K562 (cell line): ENCODE data around the gene MRPS30. TPM values are rescaled to one million over a fixed set of nuclear protein-coding genes. Genes with fewer than 3 reads are reported as not detected.

Source experiments
- CCNT2 ChIP-seq: IDR thresholded peaks from 2 replicates; pipeline ENCODE4 v1.6.1; 2011; ENCODE audit warnings: borderline replicate concordance, low read depth, mild to moderate bottlenecking, moderate library complexity, mixed read lengths, low read length; ENCODE audit not compliant: insufficient read length; ENCODE audit errors: extremely low read depth
- CHAMP1 ChIP-seq: fragments of 450-650 bp; IDR thresholded peaks from 2 replicates; pipeline ENCODE4 v1.6.1; 2016; ENCODE audit warnings: mild to moderate bottlenecking
- DACH1 ChIP-seq: fragments of 450-650 bp; IDR thresholded peaks from 2 replicates; pipeline ENCODE4 v1.6.1; 2018; ENCODE audit not compliant: partially characterized antibody
- EP400 ChIP-seq: fragments of 450-650 bp; IDR thresholded peaks from 2 replicates; pipeline ENCODE4 v1.6.1; 2017; ENCODE audit warnings: antibody characterized with exemption, mild to moderate bottlenecking, moderate library complexity
- MAFF ChIP-seq: IDR thresholded peaks from 2 replicates; pipeline ENCODE4 v1.6.1; 2012; ENCODE audit warnings: low read length, improper control_type of control experiment
- MEF2D ChIP-seq: conservative IDR thresholded peaks from 2 replicates; pipeline ENCODE4 v1.6.1; 2016; ENCODE audit warnings: low read depth, missing genetic modification characterization, missing compliant biosample characterization
- MNT ChIP-seq, 2 experiments: fragments of 450-650 bp; conservative IDR thresholded peaks; 2 replicates each; pipeline ENCODE4 v1.6.1; 2017; ENCODE audit warnings: mild to moderate bottlenecking in 2 of 2, moderate library complexity in 2 of 2
- RAD21 ChIP-seq, 2 experiments: fragments of 250-450 bp in 1 of 2; fragments of 450-650 bp in 1 of 2; sonication (Bioruptor Pico) in 1 of 2; formaldehyde crosslinking in 1 of 2; IDR thresholded peaks in 1 of 2; conservative IDR thresholded peaks in 1 of 2; 2 replicates each; pipeline versions ENCODE4 v1.4.0 to v1.8.0; 2020 to 2022; ENCODE audit warnings: mild to moderate bottlenecking in 2 of 2, moderate library complexity in 1 of 2
- RBM15 ChIP-seq: fragments of 200-400 bp; formaldehyde crosslinking; IDR thresholded peaks from 2 replicates; pipeline ENCODE4 v1.6.1; 2018; ENCODE audit warnings: mild to moderate bottlenecking, low read length, moderate library complexity; ENCODE audit not compliant: insufficient read depth
- RFX5 ChIP-seq: IDR thresholded peaks from 2 replicates; pipeline ENCODE4 v1.6.1; 2011; ENCODE audit warnings: low read depth, mild to moderate bottlenecking, improper control_type of control experiment, low read length
- SIRT6 ChIP-seq: IDR thresholded peaks from one replicate; pipeline ENCODE4 v1.6.1; 2012; ENCODE audit warnings: low read depth, mild to moderate bottlenecking, control low read depth, inconsistent platforms, low read length, moderate library complexity
- TBL1XR1 ChIP-seq, 2 experiments: IDR thresholded peaks; 2 replicates each; pipeline ENCODE4 v1.6.1; 2012; ENCODE audit warnings: improper control_type of control experiment in 2 of 2, low read length in 2 of 2, mild to moderate bottlenecking in 1 of 2
- TCFL5 ChIP-seq: fragments of 250-450 bp; sonication (Bioruptor Pico); conservative IDR thresholded peaks from 2 replicates; pipeline ENCODE4 v1.6.1; 2021; ENCODE audit warnings: mild to moderate bottlenecking, moderate library complexity, matching md5 sums
- TFE3 ChIP-seq: fragments of 450-650 bp; formaldehyde crosslinking; IDR thresholded peaks from 2 replicates; pipeline ENCODE4 v1.4.0; 2020; ENCODE audit warnings: mild to moderate bottlenecking, mixed read lengths
- XRCC5 ChIP-seq: fragments of 200-400 bp; formaldehyde crosslinking; IDR thresholded peaks from 2 replicates; pipeline ENCODE4 v1.6.1; 2017; ENCODE audit warnings: low read depth, mild to moderate bottlenecking, low read length
- ZNF124 ChIP-seq: sonication (generic); formaldehyde crosslinking; IDR thresholded peaks from 2 replicates; pipeline ENCODE4 v1.8.1; 2022; ENCODE audit warnings: missing genetic modification reagents
- ZNF232 ChIP-seq: sonication (generic); formaldehyde crosslinking; IDR thresholded peaks from 2 replicates; pipeline ENCODE4 v1.8.0; 2022; ENCODE audit warnings: mild to moderate bottlenecking, missing genetic modification reagents
- ZNF449 ChIP-seq: fragments of 250-450 bp; sonication (Bioruptor Pico); IDR thresholded peaks from 2 replicates; pipeline ENCODE4 v1.8.0; 2022; ENCODE audit warnings: moderate library complexity, mild to moderate bottlenecking, inconsistent platforms
- polyA plus RNA-seq, 8 experiments: library from polyadenylated mRNA; depleted of rRNA in 4 of 8; stranded (reverse) in 5 of 8; unstranded in 3 of 8; fragments of >200 nt; fragmentation: Nextera tagmentation in 2 of 8; fragmentation: Illumina TruSeq in 1 of 8; extraction: Ambion mirVana in 2 of 8; extraction: Trizol in 1 of 8; gene quantifications; 2 replicates each; pipeline versions ENCODE4 v1.2.1 to v1.2.3, GENCODE V29; 2011 to 2014; ENCODE audit warnings: inconsistent platforms in 1 of 8, missing spikeins in 1 of 8
- total RNA-seq, 7 experiments: library from RNA; depleted of rRNA in 6 of 7; stranded (reverse); fragments of >200 nt in 6 of 7; fragmentation: Illumina TruSeq in 2 of 7; extraction: Trizol in 2 of 7; gene quantifications; 2 replicates each; pipeline versions ENCODE4 v1.2.1 to v1.2.3, GENCODE V29; 2011 to 2021; ENCODE audit warnings: low replicate concordance in 1 of 7

Gene MRPS30
- total and polyA plus RNA-seq, 9 of the 15 experiments (the other 6 are each of a cell fraction or from before 2014, with no cell fraction given), result 24.3 to 145 (median 114) TPM

- TF ChIP-seq CHAMP1 (peak; percentile 95), ZNF232 (CRISPR knock-in tag) (no peak), ZNF449 (CRISPR knock-in tag) (no peak), DACH1 (no peak), MNT (conservative IDR thresholded peaks at IDR 0.05) (peak; percentile 35 to 43; a peak in 2 of 4 replicates), EP400 (peak; percentile 94), MEF2D (tag) (0 out of 2 replicates have a peak, but pooled peaks have one; percentile 22), RAD21 (CRISPR knock-in tag; conservative IDR thresholded peaks at IDR 0.05 in 1 of 2, IDR thresholded peaks at IDR 0.05 in 1 of 2) (peak in 1 of 2 experiments; percentile 31; a peak in 2 of 4 replicates), TFE3 (no peak), ZNF124 (no peak), TCFL5 (CRISPR knock-in tag) (no peak), SIRT6 (no peak), XRCC5 (peak; percentile 41; the same call in 1 of the 2 replicates), TBL1XR1 (IDR thresholded peaks at IDR 0.05; ENCODE audit: low read length in 2 of 2) (peak; percentile 33 to 74; a peak in 2 of 4 replicates), MAFF (peak; percentile 23; the same call in 1 of the 2 replicates), RFX5 (no peak; the same call in 1 of the 2 replicates), CCNT2 (peak; percentile 28), RBM15 (no peak)
These were observed at the start of gene MRPS30 (continued) for GRCh38 chr5:44808435-44809214.
